RWPE2 (cell line): ENCODE measurements around the gene TAS2R60.

Source experiments
- ATAC-seq: fragments of 200-7000 bp; cut with Tn5 transposase; 3 replicates; pipeline ENCODE4 v1.9.1; 2021; ENCODE audit warnings: low read depth
- DNase-seq: peaks from one replicate; pipeline ENCODE4 v3.0.0-alpha.2; 2020; ENCODE audit warnings: low spot score
- H3K27ac ChIP-seq: fragments of 450-650 bp; 2 replicates; pipeline ENCODE4 v1.5.1; 2017; ENCODE audit warnings: mild to moderate bottlenecking; ENCODE audit not compliant: poor library complexity, severe bottlenecking
- H3K27me3 ChIP-seq: fragments of 250-450 bp; sonication (Bioruptor Pico); 2 replicates; pipeline ENCODE4 v1.5.1; 2021; ENCODE audit warnings: mild to moderate bottlenecking, moderate library complexity; ENCODE audit not compliant: insufficient read depth, poor library complexity, severe bottlenecking
- H3K36me3 ChIP-seq: fragments of 250-450 bp; sonication (Bioruptor Pico); 2 replicates; pipeline ENCODE4 v1.5.1; 2020; ENCODE audit warnings: low read depth, mild to moderate bottlenecking, moderate library complexity
- H3K4me1 ChIP-seq: fragments of 250-450 bp; sonication (Bioruptor Pico); 2 replicates; pipeline ENCODE4 v1.5.1; 2021; ENCODE audit warnings: mild to moderate bottlenecking, moderate library complexity; ENCODE audit not compliant: insufficient read depth, poor library complexity, severe bottlenecking
- H3K4me3 ChIP-seq: fragments of 250-450 bp; sonication (Bioruptor Pico); 2 replicates; pipeline ENCODE4 v1.5.1; 2021; ENCODE audit warnings: mild to moderate bottlenecking, moderate library complexity; ENCODE audit not compliant: severe bottlenecking
- H3K9me3 ChIP-seq: fragments of 250-450 bp; sonication (Bioruptor Pico); 2 replicates; pipeline ENCODE4 v1.5.1; 2021; ENCODE audit warnings: mild to moderate bottlenecking, moderate library complexity; ENCODE audit not compliant: severe bottlenecking
- TF ChIP-seq, protein P1 (sequence below): fragments of 450-650 bp; IDR thresholded peaks from one replicate; pipeline ENCODE4 v1.5.1; 2017; ENCODE audit warnings: mild to moderate bottlenecking, moderate library complexity; ENCODE audit not compliant: poor library complexity, severe bottlenecking

Gene TAS2R60

DNA sequence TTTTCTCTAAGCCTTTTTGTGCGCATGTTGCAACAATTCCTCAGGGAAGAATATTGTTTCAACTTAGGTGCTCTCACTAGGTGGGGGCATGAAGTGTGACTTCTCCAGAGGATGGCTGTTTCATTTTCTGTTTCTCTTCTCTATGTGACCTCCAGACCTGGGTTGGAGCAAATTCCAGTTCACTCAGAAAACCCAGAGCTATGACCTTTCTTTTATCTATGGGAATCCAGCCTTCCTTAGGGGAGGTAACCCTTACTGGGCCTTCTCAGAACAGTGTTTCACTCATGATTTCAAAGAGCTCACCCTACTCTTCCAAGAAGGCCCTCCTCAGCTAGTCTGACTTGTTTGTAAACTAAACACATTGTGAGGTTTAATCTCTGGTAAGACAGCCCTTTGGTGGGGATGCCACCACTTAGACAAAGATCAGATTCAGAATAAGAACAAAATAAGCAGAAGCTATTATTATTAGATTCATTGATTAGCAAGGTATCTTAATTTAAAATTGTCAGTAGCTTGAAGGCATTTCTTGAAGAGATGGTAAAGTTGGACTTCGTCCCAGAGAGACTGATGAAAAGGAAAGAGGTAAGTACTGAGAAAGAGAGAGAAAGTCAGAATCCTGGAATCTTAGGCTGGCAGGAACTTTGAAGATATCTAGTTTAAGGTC is 16.6 kb upstream of the TAS2R60 start:
- no peaks in the 10 kb centered on the region for H3K27me3 ChIP-seq
- TF ChIP-seq, protein P1, sequence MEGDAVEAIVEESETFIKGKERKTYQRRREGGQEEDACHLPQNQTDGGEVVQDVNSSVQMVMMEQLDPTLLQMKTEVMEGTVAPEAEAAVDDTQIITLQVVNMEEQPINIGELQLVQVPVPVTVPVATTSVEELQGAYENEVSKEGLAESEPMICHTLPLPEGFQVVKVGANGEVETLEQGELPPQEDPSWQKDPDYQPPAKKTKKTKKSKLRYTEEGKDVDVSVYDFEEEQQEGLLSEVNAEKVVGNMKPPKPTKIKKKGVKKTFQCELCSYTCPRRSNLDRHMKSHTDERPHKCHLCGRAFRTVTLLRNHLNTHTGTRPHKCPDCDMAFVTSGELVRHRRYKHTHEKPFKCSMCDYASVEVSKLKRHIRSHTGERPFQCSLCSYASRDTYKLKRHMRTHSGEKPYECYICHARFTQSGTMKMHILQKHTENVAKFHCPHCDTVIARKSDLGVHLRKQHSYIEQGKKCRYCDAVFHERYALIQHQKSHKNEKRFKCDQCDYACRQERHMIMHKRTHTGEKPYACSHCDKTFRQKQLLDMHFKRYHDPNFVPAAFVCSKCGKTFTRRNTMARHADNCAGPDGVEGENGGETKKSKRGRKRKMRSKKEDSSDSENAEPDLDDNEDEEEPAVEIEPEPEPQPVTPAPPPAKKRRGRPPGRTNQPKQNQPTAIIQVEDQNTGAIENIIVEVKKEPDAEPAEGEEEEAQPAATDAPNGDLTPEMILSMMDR: no peak
- no peaks in the 10 kb centered on the region for H3K36me3 ChIP-seq
- H3K4me1 ChIP-seq: peaks cover 18% of the 10 kb centered on the region
- ATAC-seq (no peak), DNase-seq (no peak)
- no peak overlapping the region for H3K4me3 ChIP-seq
- H3K9me3 ChIP-seq: no peaks in the 10 kb centered on the region
- H3K27ac ChIP-seq: no peak overlapping the region

DNA sequence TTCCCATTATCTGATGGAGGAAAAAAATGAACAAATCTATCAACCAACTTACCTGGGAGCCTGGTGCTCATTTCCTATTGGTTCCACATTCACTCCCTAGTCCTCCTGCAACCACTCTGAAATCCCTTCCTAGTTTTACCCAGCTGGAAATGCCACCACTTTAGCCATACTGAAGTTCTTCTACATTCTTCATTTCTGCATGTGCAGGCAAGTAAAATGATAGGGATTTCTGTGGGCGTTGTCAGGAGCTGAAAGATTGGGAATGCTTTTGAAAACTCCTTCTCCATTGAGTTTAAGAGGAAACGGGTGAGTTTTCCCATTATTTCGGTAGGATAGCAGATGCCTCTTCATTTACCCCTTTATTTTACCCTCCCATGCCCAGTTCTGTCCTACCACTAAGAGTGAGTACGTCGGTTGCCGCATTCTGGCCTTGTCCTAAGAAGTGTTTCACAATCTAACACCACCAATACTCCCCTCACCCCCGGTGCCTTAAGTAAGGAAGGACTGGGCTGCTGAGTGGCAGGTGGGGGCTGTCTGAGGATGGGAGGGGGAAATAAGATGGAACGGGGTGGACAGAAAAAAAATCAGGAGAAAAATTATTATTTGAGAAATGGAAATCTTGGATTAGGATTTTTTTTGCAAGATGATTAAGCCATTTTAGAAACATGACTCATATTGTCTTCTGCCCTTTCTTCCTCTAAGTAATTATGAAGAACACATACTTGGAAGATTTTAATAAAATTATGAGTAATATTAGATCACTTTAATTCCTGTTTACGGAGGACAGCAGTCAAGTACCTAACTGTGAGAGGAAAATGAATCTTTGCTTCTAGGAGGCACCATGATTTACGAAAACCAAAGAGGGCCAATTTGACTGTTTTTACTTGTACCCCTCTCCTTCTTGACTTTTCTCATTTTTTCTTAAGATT is 13.2 kb upstream of the TAS2R60 start:
- DNase-seq: no peak
- Histone ChIP-seq H3K27ac (peak overlapping the region; percentile 93), H3K4me1 (peaks cover 26% of the 10 kb centered on the region), H3K9me3 (no peaks in the 10 kb centered on the region), H3K36me3 (no peaks in the 10 kb centered on the region), H3K27me3 (no peaks in the 10 kb centered on the region), H3K4me3 (no peak overlapping the region)
- ATAC-seq: peak; percentile 83
- TF ChIP-seq, protein P1: no peak

DNA sequence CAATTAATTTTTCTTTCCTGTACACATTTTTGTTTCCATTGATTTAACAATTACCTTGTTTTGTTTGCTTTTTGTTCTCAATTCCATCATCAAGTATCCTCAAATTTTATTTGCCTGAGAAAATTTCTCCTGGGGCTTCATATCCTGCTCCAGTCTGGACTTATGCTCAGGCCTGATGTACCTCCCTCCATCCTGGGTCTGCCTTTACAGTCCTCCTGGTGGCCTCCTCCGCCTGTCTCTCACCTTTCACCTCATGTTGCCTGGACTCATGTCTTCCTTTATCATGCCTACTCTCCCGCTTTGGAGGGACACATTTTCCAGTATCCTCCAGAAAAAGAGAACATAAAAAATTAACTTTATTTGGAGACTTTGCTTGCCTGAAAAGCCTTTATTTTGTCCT is 12.1 kb upstream of the TAS2R60 start:
- Histone ChIP-seq H3K36me3 (no peaks in the 10 kb centered on the region), H3K27ac (peak overlapping the region; percentile 93), H3K4me3 (no peak overlapping the region), H3K27me3 (no peaks in the 10 kb centered on the region), H3K9me3 (no peaks in the 10 kb centered on the region), H3K4me1 (peaks cover 32% of the 10 kb centered on the region)
- ATAC-seq (no peak), DNase-seq (no peak)
- TF ChIP-seq, protein P1: no peak

DNA sequence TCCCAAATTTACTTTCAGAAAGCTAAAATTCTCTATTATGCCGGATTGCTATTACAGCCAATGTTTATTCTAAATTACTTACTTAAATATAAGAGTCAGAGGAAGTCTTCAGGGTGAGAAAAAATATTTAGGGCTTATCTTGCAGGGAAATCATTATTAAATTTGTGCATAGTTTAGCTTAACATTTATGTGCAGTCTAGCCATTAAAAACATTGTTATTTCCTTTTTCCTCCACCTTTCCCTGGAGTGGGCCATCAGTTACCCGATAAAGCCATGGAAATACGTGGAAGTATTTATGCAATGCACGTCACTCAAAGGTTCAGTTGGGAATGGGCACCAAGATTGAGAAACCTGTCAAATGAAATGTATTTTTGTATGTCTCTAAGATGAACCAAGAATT is 9.5 kb upstream of the TAS2R60 start:
- Histone ChIP-seq H3K27ac (no peak overlapping the region), H3K36me3 (no peaks in the 10 kb centered on the region), H3K4me1 (peaks cover 32% of the 10 kb centered on the region), H3K27me3 (no peaks in the 10 kb centered on the region), H3K9me3 (no peaks in the 10 kb centered on the region), H3K4me3 (no peak overlapping the region)
- TF ChIP-seq, protein P1: no peak
- DNase-seq (no peak), ATAC-seq (no peak)
